H54 (cell line): ENCODE measurements around the gene PNPT1.
"Not testable (repeated sequence)": the region's sequence is repeated elsewhere in the genome, so short reads cannot be mapped to it uniquely, and the experiment has no call there.

Experiments
- DNase-seq: peaks from one replicate; pipeline ENCODE4 v3.0.0; 2011; ENCODE audit warnings: low spot score, mixed read lengths; ENCODE audit not compliant: insufficient read length
- FAIRE-seq: peaks from 3 replicates; lab custom pipeline; 2011; peaks lifted over from hg19 to GRCh38; lab: Jason Lieb, UNC
- POLR2A ChIP-seq: IDR thresholded peaks from 2 replicates; pipeline ENCODE4 v1.6.1; 2011; ENCODE audit warnings: low read depth, mild to moderate bottlenecking, low read length

PNPT1 gene

GRCh38 chr2:55712477-55713060 lies 18.9 kb upstream of the PNPT1 start:
- no peak for FAIRE-seq
- no peak for TF ChIP-seq POLR2A
- DNase-seq = no peak

- DNase-seq (no peak), FAIRE-seq (no peak)
- no peak for TF ChIP-seq POLR2A
Observed at GRCh38 chr2:55710025-55710424, 16.4 kb upstream of the PNPT1 start.

GRCh38 chr2:55707751-55708150 lies 14.1 kb upstream of the PNPT1 start:
- DNase-seq (no peak), FAIRE-seq (no peak)

GRCh38 chr2:55706258-55706657 lies 12.6 kb upstream of the PNPT1 start:
- DNase-seq, FAIRE-seq: not testable (repeated sequence)

More at GRCh38 chr2:55707751-55708150, 14.1 kb upstream of the PNPT1 start:
- TF ChIP-seq POLR2A = no peak

- no peak for FAIRE-seq
- no peak for DNase-seq
- TF ChIP-seq POLR2A = no peak
Observed at GRCh38 chr2:55705027-55705653, 11.5 kb upstream of the PNPT1 start.

GRCh38 chr2:55703350-55703749 lies 9.7 kb upstream of the PNPT1 start:
- FAIRE-seq (no peak), DNase-seq (no peak)
- no peak for TF ChIP-seq POLR2A

- peak; percentile 77 for FAIRE-seq
- not testable (repeated sequence) for DNase-seq
Observed at GRCh38 chr2:55692740-55693139, 904 bp downstream of the PNPT1 start.

GRCh38 chr2:55672630-55673029 lies 21.0 kb downstream of the PNPT1 start:
- FAIRE-seq (no peak), DNase-seq (no peak)
- no peak for TF ChIP-seq POLR2A

- TF ChIP-seq POLR2A = no peak
- FAIRE-seq (no peak), DNase-seq (no peak)
Observed at GRCh38 chr2:55668956-55669355, 24.7 kb downstream of the PNPT1 start.

GRCh38 chr2:55653255-55653654 lies 40.4 kb downstream of the PNPT1 start:
- no peak for DNase-seq
- no peak for FAIRE-seq
- no peak for TF ChIP-seq POLR2A

- no peak for TF ChIP-seq POLR2A
- no peak for FAIRE-seq
Observed at GRCh38 chr2:55649211-55649610, 44.4 kb downstream of the PNPT1 start.

GRCh38 chr2:55636831-55637230 lies 56.8 kb downstream of the PNPT1 start:
- DNase-seq (no peak), FAIRE-seq (peak; percentile 6)
- no peak for TF ChIP-seq POLR2A

More at GRCh38 chr2:55649211-55649610, 44.4 kb downstream of the PNPT1 start:
- no peak for DNase-seq

GRCh38 chr2:55628931-55629330 lies 64.7 kb downstream of the PNPT1 start:
- FAIRE-seq (peak; percentile 71), DNase-seq (no peak)
- TF ChIP-seq POLR2A = no peak

- DNase-seq = no peak
- FAIRE-seq = no peak
- TF ChIP-seq POLR2A = no peak
Observed at GRCh38 chr2:55627915-55628314, 65.7 kb downstream of the PNPT1 start.

- no peak for TF ChIP-seq POLR2A
- FAIRE-seq (no peak), DNase-seq (no peak)
Observed at GRCh38 chr2:55621802-55622201, 71.8 kb downstream of the PNPT1 start.
